Measurements from ENCODE around the gene RNF157.

- TF ChIP-seq, protein P1, sequence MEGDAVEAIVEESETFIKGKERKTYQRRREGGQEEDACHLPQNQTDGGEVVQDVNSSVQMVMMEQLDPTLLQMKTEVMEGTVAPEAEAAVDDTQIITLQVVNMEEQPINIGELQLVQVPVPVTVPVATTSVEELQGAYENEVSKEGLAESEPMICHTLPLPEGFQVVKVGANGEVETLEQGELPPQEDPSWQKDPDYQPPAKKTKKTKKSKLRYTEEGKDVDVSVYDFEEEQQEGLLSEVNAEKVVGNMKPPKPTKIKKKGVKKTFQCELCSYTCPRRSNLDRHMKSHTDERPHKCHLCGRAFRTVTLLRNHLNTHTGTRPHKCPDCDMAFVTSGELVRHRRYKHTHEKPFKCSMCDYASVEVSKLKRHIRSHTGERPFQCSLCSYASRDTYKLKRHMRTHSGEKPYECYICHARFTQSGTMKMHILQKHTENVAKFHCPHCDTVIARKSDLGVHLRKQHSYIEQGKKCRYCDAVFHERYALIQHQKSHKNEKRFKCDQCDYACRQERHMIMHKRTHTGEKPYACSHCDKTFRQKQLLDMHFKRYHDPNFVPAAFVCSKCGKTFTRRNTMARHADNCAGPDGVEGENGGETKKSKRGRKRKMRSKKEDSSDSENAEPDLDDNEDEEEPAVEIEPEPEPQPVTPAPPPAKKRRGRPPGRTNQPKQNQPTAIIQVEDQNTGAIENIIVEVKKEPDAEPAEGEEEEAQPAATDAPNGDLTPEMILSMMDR (conservative IDR thresholded peaks at IDR 0.05; ENCODE audit: low read depth, low read length): no peak
- TF ChIP-seq BHLHE40 (IDR thresholded peaks at IDR 0.05; ENCODE audit: low read depth, low read length): no peak
- no peak for TF ChIP-seq MXI1 (IDR thresholded peaks at IDR 0.05; ENCODE audit: borderline replicate concordance, low read depth, low read length)
- no peak for TF ChIP-seq USF2 (IDR thresholded peaks at IDR 0.05; ENCODE audit: low read depth, low read length)
Measured at GRCh38 chr17:76253841-76254240, 13.5 kb upstream of the RNF157 start.

Data from IMR-90 (cell line).